ENCODE data around the gene TWNK. TPM values are rescaled to one million over a fixed set of nuclear protein-coding genes. Genes with fewer than 3 reads are reported as not detected.

TWNK gene
- total RNA-seq, 4 donors from 2014 or later = 8.3 to 10.8 (median 8.9) TPM

DNA sequence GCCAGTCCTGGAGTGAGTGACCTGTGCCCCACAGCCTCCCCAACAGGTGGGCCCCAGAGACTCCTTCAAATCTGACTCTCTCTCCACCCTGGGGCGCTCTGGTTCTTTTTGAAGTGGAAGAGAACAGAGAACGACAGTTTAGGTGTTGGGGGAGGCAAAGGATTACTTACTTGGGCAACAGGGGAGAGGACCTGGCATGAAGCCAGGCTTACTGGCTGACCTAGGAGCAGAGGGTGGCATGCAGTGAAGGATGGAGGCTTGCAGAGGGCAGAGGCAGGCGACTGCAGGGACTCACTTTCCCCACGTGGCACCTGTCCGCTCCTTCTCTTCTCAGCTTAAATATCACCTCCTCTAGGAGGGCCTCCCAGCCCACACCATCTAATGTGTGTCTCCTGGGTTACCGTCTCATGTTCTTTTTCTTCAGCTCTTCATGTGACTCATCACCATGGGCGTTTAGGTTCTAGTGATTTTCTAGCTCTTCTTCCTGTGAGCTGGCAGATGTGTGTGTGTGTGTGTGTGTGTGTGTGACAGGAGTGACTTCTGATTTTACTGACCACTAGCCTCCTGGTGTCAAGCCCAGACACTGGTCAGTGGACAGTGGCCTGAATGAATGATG, 27.7 kb downstream of the TWNK start:
- peaks cover 0 to 52% (median 13%) of the 10 kb centered on the region in 3 donors for H3K4me1 ChIP-seq
- no peaks in the 10 kb centered on the region for H3K36me3 ChIP-seq
- no peak overlapping the region for H3K27ac ChIP-seq
- peaks cover 40% of the 10 kb centered on the region for H3K27me3 ChIP-seq
- H3K4me3 ChIP-seq = no peak overlapping the region
- TF ChIP-seq CTCF (IDR thresholded peaks at IDR 0.05) (no peak), POLR2A (IDR thresholded peaks at IDR 0.05) (no peak)
- no peak for ATAC-seq
- 39 to 80% methylated on average over 1 to 4 of the region's 7 CpGs for WGBS, 2 donors (ENCODE audit: low coverage in 1 of 2)
- no peaks in the 10 kb centered on the region for H3K9me3 ChIP-seq

DNA sequence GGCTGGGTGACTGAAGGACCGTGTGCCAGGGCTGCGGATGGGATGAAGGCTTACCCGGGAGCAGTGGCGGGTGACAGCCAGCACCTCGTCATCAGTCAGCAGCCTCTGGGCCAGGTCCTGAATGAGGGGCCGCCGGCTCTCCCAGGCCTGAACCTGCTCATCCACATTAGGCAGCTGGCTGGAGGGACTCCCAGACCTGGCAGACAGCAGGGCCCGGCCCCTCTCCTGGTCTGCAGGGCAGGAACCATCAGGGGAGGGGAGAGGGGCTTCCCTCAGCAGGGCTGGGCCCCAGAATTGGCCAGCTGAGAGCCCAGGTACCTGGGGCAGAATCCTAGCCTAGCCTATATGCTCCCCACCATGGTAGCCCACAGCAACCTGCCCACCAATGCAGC, 28.2 kb downstream of the TWNK start:
- TF ChIP-seq CTCF (IDR thresholded peaks at IDR 0.05) = no peak
- no peak for TF ChIP-seq EP300 (IDR thresholded peaks at IDR 0.05)
- H3K4me3 ChIP-seq = no peak overlapping the region
- no peaks in the 10 kb centered on the region for H3K36me3 ChIP-seq
- no peaks in the 10 kb centered on the region for H3K9me3 ChIP-seq
- ATAC-seq = no peak
- peaks cover 45% of the 10 kb centered on the region for H3K27me3 ChIP-seq
- peaks cover 0 to 52% (median 13%) of the 10 kb centered on the region in 3 donors for H3K4me1 ChIP-seq
- WGBS, 2 donors (ENCODE audit: low coverage in 1 of 2) = no CpG with 5 or more reads among the region's 8 CpGs
- no peak overlapping the region for H3K27ac ChIP-seq

- no peak overlapping the region for H3K27ac ChIP-seq
- no peak overlapping the region for H3K4me3 ChIP-seq
- WGBS, 2 donors (ENCODE audit: low coverage in 1 of 2) = 47 to 59% methylated on average over 4 of the region's 5 CpGs
- peaks cover 0 to 46% (median 13%) of the 10 kb centered on the region in 3 donors for H3K4me1 ChIP-seq
- TF ChIP-seq POLR2AphosphoS5 (IDR thresholded peaks at IDR 0.05) (no peak), EP300 (IDR thresholded peaks at IDR 0.05) (no peak)
- H3K36me3 ChIP-seq = no peaks in the 10 kb centered on the region
- peaks cover 52% of the 10 kb centered on the region for H3K27me3 ChIP-seq
- ATAC-seq = no peak
- H3K9me3 ChIP-seq = no peaks in the 10 kb centered on the region
Measured at GRCh38 chr10:101016814-101017213, 29.5 kb downstream of the TWNK start.

- Histone ChIP-seq H3K27ac (no peak overlapping the region), H3K27me3 (peaks cover 52% of the 10 kb centered on the region), H3K9me3 (no peaks in the 10 kb centered on the region), H3K36me3 (no peaks in the 10 kb centered on the region), H3K4me3 (no peak overlapping the region), H3K4me1 (peaks cover 0 to 32% (median 8%) of the 10 kb centered on the region in 3 donors)
- 64 to 72% methylated on average over 5 to 14 of the region's 20 CpGs for WGBS, 2 donors (ENCODE audit: low coverage in 1 of 2)
- ATAC-seq = no peak
- TF ChIP-seq EP300 (IDR thresholded peaks at IDR 0.05) (no peak), POLR2AphosphoS5 (IDR thresholded peaks at IDR 0.05) (no peak)
Measured at GRCh38 chr10:101018118-101018599, 30.8 kb downstream of the TWNK start.

DNA sequence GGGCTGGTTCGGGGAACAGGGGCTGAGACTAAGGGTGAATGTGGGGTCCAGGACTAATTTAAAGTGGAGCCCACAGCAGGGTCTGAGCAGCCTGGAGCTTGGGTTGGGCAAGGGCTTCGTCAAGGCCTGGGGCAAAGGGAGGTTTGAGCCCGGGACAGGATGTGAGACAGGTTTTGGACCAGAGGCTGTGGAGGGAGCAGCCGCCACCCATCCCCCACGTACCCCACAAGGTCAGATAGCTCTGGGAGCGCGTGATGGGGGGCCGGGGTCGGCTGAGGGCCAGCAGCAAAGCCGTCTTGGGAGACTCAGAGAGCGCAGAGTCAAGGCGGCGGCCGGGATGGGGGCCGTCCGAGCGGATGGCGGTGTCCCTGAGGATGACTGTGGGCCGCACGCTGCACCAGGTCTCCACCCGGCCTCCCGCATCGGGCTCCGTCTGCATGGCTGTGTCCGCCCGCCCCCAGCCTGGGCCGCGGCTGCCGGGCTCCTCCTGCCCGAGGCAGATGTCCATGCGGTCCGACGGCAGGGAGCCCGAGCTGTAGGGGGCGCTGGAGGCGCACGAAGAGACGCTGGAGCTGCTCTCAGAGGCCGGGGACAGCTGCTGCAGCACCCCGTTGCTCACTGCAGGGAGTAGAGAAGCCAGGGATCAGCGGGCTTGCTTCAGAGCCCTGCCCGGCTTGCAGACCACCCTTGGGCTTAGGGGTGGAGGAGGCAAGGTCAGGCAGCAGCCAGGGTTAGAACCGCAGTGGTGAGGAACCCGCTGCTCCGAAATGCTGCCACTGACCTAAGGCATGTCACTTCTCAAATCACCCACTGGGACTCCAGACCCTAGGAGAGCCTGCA, 31.5 kb downstream of the TWNK start:
- TF ChIP-seq POLR2AphosphoS5 (IDR thresholded peaks at IDR 0.05) (no peak), CTCF (IDR thresholded peaks at IDR 0.05) (peak in 3 of 4 experiments; percentile 46 to 75 (median 65))
- Histone ChIP-seq H3K27me3 (peaks cover 52% of the 10 kb centered on the region), H3K4me3 (no peak overlapping the region), H3K9me3 (no peaks in the 10 kb centered on the region), H3K36me3 (no peaks in the 10 kb centered on the region), H3K27ac (no peak overlapping the region), H3K4me1 (peaks cover 0 to 26% (median 4%) of the 10 kb centered on the region in 3 donors)
- 20 to 66% methylated on average over 3 of the region's 45 CpGs for WGBS, 2 donors (ENCODE audit: low coverage in 1 of 2)
- peak; percentile 81 for ATAC-seq

GRCh38 chr10:101019440-101019703, 32.0 kb downstream of the TWNK start:
- H3K36me3 ChIP-seq = no peaks in the 10 kb centered on the region
- H3K4me3 ChIP-seq = no peak overlapping the region
- peaks cover 52% of the 10 kb centered on the region for H3K27me3 ChIP-seq
- no peaks in the 10 kb centered on the region for H3K9me3 ChIP-seq
- no peak for ATAC-seq
- peaks cover 0 to 20% (median 0%) of the 10 kb centered on the region in 3 donors for H3K4me1 ChIP-seq
- no peak overlapping the region for H3K27ac ChIP-seq
- no peak for TF ChIP-seq POLR2A (IDR thresholded peaks at IDR 0.05)
- WGBS, 2 donors (ENCODE audit: low coverage in 1 of 2) = 57% methylated on average over 2 of the region's 2 CpGs; no CpG with 5 or more reads in 1 of the 2 donors

All from gastroesophageal sphincter (tissue), 4 donors.